H1 (cell line): ENCODE results near the gene CELSR1. TPM values are rescaled to one million over a fixed set of nuclear protein-coding genes. Genes with fewer than 3 reads are reported as not detected.

Experiments used
- BACH1 ChIP-seq: IDR thresholded peaks from 2 replicates; pipeline ENCODE4 v1.6.1; 2012; ENCODE audit warnings: low read length, improper control_type of control experiment
- BCL11A ChIP-seq, 2 experiments: IDR thresholded peaks; one replicate each; pipeline ENCODE4 v1.6.1; 2011; ENCODE audit warnings: low read depth in 2 of 2, low read length in 2 of 2, mild to moderate bottlenecking in 2 of 2
- CBX8 ChIP-seq: fragments of 300-800, 300-1000 bp; sonication (generic); IDR thresholded peaks from 2 replicates; pipeline ENCODE4 v1.7.1; 2016; ENCODE audit warnings: low read depth, low read length, borderline replicate concordance
- EP300 ChIP-seq, 2 experiments: IDR thresholded peaks; 1 replicate in 1 of 2; 2 replicates in 1 of 2; pipeline ENCODE4 v1.6.1; 2011 to 2012; ENCODE audit warnings: low read depth in 2 of 2, low read length in 2 of 2, mild to moderate bottlenecking in 2 of 2, borderline replicate concordance in 1 of 2, inconsistent platforms in 1 of 2, moderate library complexity in 1 of 2
- HDAC6 ChIP-seq: IDR thresholded peaks from one replicate; pipeline ENCODE4 v1.7.1; 2012; ENCODE audit warnings: low read depth, mild to moderate bottlenecking, inconsistent platforms, low read length, moderate library complexity
- JUN ChIP-seq: IDR thresholded peaks from 2 replicates; pipeline ENCODE4 v1.6.1; 2011; ENCODE audit warnings: low read depth, mild to moderate bottlenecking, improper control_type of control experiment, low read length
- NANOG ChIP-seq: IDR thresholded peaks from 2 replicates; pipeline ENCODE4 v1.6.1; 2011; ENCODE audit warnings: low read length, low read depth, mild to moderate bottlenecking, inconsistent platforms; ENCODE audit not compliant: insufficient read depth, poor library complexity, severe bottlenecking
- NRF1 ChIP-seq: IDR thresholded peaks from 2 replicates; pipeline ENCODE4 v1.6.1; 2011; ENCODE audit warnings: mild to moderate bottlenecking, low read depth, low read length, improper control_type of control experiment
- SAP30 ChIP-seq: fragments of 300-600 bp; sonication (generic); IDR thresholded peaks from 2 replicates; pipeline ENCODE4 v1.7.1; 2012; ENCODE audit warnings: low read length, moderate library complexity, mild to moderate bottlenecking, inconsistent platforms; ENCODE audit not compliant: insufficient read depth, insufficient replicate concordance
- SP2 ChIP-seq: IDR thresholded peaks from 2 replicates; pipeline ENCODE4 v1.6.1; 2012; ENCODE audit warnings: mild to moderate bottlenecking, low read length, inconsistent platforms
- SRF ChIP-seq: IDR thresholded peaks from 2 replicates; pipeline ENCODE4 v1.6.1; 2011; ENCODE audit warnings: mild to moderate bottlenecking, low read depth, low read length, moderate library complexity
- SUZ12 ChIP-seq: fragments of 200-600 bp; sonication (generic); IDR thresholded peaks from 2 replicates; pipeline ENCODE4 v1.6.1; 2012; ENCODE audit warnings: mild to moderate bottlenecking, inconsistent platforms, low read length, moderate library complexity, mixed read lengths
- TAF7 ChIP-seq: optimal IDR thresholded peaks from 2 replicates; pipeline ENCODE3; 2011; ENCODE audit warnings: low read depth, mild to moderate bottlenecking, inconsistent platforms, low read length, moderate library complexity, borderline replicate concordance
- polyA plus RNA-seq, 7 experiments: library from polyadenylated mRNA; depleted of rRNA in 3 of 7; stranded (reverse) in 5 of 7; unstranded in 2 of 7; fragments of >200 nt in 5 of 7; fragments of 200-250 nt in 2 of 7; gene quantifications; 1 replicate in 5 of 7; 2 replicates in 1 of 7; 4 replicates in 1 of 7; pipeline versions ENCODE4 v1.2.1 to v1.2.3, GENCODE V29; 2011 to 2013; ENCODE audit warnings: missing spikeins in 2 of 7, mixed read lengths in 2 of 7
- total RNA-seq: library from RNA; stranded (reverse); fragmentation: NEBNext Ultra II Directional; extraction: Animal tissue kit (Norgen Biotek cat#: 25700); gene quantifications from 2 replicates; pipeline ENCODE4 v1.2.1, GENCODE V29; 2021
- TF ChIP-seq, protein P1 (sequence below), 3 experiments: IDR thresholded peaks; 1 replicate in 2 of 3; 2 replicates in 1 of 3; pipeline versions ENCODE4 v1.5.1 to v1.6.1; 2011; ENCODE audit warnings: low read length in 3 of 3, mild to moderate bottlenecking in 3 of 3, inconsistent platforms in 2 of 3, low read depth in 1 of 3, moderate library complexity in 1 of 3; ENCODE audit not compliant: insufficient read depth in 1 of 3; ENCODE audit errors: control extremely low read depth in 1 of 3
- TF ChIP-seq, protein P2 (sequence below): IDR thresholded peaks from 2 replicates; pipeline ENCODE4 v1.6.1; 2012; ENCODE audit warnings: inconsistent platforms
- TF ChIP-seq, protein P3 (sequence below): IDR thresholded peaks from 2 replicates; pipeline ENCODE4 v1.6.1; 2012; ENCODE audit warnings: inconsistent platforms

CELSR1 gene
- total and polyA plus RNA-seq, 2 of the 8 experiments (the other 6 are each of a cell fraction or from before 2014, with no cell fraction given), result 9.0 to 12.4 TPM

DNA sequence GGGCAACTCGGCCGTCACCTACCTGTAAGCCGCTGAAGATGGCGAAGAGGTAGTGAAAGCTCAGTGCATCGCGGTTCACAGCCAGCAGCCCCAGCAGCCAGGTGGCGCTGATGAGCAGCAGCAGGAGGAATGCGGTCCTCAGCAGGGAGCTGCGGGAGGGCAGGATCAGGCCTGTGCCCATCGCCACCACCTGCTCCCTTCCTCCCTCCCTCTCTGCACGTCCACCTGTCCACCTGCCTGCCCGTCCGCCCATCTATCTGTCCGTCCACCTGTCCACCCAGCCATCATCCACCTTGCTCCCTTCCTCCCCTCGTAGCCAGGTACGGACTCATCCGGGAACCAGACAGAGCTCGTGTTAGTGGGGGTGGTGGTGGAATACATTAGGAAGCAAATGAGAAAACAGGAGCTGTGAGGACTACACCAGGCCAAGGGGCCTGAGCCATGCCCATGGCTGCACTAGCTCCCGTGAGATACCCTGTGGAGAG is 169.7 kb downstream of the CELSR1 start (continued):
- no peak for TF ChIP-seq NANOG
- TF ChIP-seq EP300 (IDR thresholded peaks at IDR 0.05; ENCODE audit: borderline replicate concordance in 1 of 2, low read depth in 2 of 2, low read length in 2 of 2), result peak in 1 of 2 experiments; percentile 49; a peak in 1 of 3 replicates
- no peak for TF ChIP-seq HDAC6
- TF ChIP-seq SUZ12, result no peak
- no peak for TF ChIP-seq SAP30
- TF ChIP-seq, protein P1, sequence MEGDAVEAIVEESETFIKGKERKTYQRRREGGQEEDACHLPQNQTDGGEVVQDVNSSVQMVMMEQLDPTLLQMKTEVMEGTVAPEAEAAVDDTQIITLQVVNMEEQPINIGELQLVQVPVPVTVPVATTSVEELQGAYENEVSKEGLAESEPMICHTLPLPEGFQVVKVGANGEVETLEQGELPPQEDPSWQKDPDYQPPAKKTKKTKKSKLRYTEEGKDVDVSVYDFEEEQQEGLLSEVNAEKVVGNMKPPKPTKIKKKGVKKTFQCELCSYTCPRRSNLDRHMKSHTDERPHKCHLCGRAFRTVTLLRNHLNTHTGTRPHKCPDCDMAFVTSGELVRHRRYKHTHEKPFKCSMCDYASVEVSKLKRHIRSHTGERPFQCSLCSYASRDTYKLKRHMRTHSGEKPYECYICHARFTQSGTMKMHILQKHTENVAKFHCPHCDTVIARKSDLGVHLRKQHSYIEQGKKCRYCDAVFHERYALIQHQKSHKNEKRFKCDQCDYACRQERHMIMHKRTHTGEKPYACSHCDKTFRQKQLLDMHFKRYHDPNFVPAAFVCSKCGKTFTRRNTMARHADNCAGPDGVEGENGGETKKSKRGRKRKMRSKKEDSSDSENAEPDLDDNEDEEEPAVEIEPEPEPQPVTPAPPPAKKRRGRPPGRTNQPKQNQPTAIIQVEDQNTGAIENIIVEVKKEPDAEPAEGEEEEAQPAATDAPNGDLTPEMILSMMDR (IDR thresholded peaks at IDR 0.05; ENCODE audit: control extremely low read depth in 1 of 3, insufficient read depth in 1 of 3, low read depth in 1 of 3, low read length in 3 of 3), result peak; percentile 94 to 100 (median 100)
- TF ChIP-seq BCL11A (IDR thresholded peaks at IDR 0.05; ENCODE audit: low read depth in 2 of 2, low read length in 2 of 2), result no peak
- TF ChIP-seq, protein P2, sequence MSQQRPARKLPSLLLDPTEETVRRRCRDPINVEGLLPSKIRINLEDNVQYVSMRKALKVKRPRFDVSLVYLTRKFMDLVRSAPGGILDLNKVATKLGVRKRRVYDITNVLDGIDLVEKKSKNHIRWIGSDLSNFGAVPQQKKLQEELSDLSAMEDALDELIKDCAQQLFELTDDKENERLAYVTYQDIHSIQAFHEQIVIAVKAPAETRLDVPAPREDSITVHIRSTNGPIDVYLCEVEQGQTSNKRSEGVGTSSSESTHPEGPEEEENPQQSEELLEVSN, result no peak
- TF ChIP-seq JUN, result no peak
- no peak for TF ChIP-seq BACH1
- no peak for TF ChIP-seq TAF7
- TF ChIP-seq SRF, result no peak
- no peak for TF ChIP-seq SP2
- no peak for TF ChIP-seq NRF1
- TF ChIP-seq, protein P3, sequence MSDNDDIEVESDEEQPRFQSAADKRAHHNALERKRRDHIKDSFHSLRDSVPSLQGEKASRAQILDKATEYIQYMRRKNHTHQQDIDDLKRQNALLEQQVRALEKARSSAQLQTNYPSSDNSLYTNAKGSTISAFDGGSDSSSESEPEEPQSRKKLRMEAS, result peak; percentile 79
- TF ChIP-seq CBX8, result no peak
- TF ChIP-seq, all 59 proteins: peak for 12
